OCI-LY3 (cell line): ENCODE results near the gene HEXD.

Source experiments
- H2AFZ ChIP-seq: fragments of 200-600, 300-600 bp; shearing (Covaris generic); 2 replicates; pipeline ENCODE4 v1.6.0; 2014; ENCODE audit warnings: antibody characterized with exemption, low read depth, low read length
- H3K27ac ChIP-seq: fragments of 200-600, 300-600 bp; sonication (generic); 2 replicates; pipeline ENCODE4 v1.5.1; 2014; ENCODE audit warnings: mild to moderate bottlenecking, low read length, moderate library complexity, mixed read lengths
- H3K27me3 ChIP-seq: fragments of 200-600, 300-600 bp; sonication (generic); 2 replicates; pipeline ENCODE4 v1.6.1; 2014; ENCODE audit warnings: low read depth, low read length, mixed read lengths
- H3K36me3 ChIP-seq: fragments of 200-600, 300-600 bp; sonication (generic); replicated peaks from 2 replicates; pipeline ENCODE3; 2014; ENCODE audit warnings: low read depth, low read length, mixed read lengths
- H3K4me1 ChIP-seq: fragments of 300-600, 200-600 bp; sonication (generic); 2 replicates; pipeline ENCODE4 v1.6.1; 2014; ENCODE audit warnings: low read length, mixed read lengths
- H3K4me2 ChIP-seq: fragments of 200-600, 300-600 bp; sonication (generic); 2 replicates; pipeline ENCODE4 v1.6.1; 2014; ENCODE audit warnings: low read length, mixed read lengths
- H3K4me3 ChIP-seq: fragments of 300-600, 200-600 bp; sonication (generic); 2 replicates; pipeline ENCODE4 v1.5.1; 2014; ENCODE audit warnings: antibody characterized with exemption, mild to moderate bottlenecking, low read length, moderate library complexity
- H3K79me2 ChIP-seq: fragments of 300-600, 200-600 bp; shearing (Covaris generic); 2 replicates; pipeline ENCODE4 v1.6.1; 2014; ENCODE audit warnings: mild to moderate bottlenecking, low read length, mixed read lengths
- H3K9ac ChIP-seq: fragments of 300-600, 200-600 bp; shearing (Covaris generic); 2 replicates; pipeline ENCODE4 v1.6.0; 2014; ENCODE audit warnings: mild to moderate bottlenecking, low read length, moderate library complexity
- H3K9me3 ChIP-seq: fragments of 200-600, 300-600 bp; shearing (Covaris generic); 2 replicates; pipeline ENCODE4 v1.6.1; 2014; ENCODE audit warnings: low read length, mixed read lengths; ENCODE audit not compliant: insufficient read depth
- H4K20me1 ChIP-seq: fragments of 200-600, 300-600 bp; sonication (generic); 2 replicates; pipeline ENCODE4 v1.6.1; 2016; ENCODE audit warnings: low read length, mixed read lengths; ENCODE audit not compliant: insufficient read depth
- CTCF ChIP-seq: fragments of 200-600, 300-600 bp; sonication (generic); IDR thresholded peaks from 2 replicates; pipeline ENCODE4 v1.5.1; 2014; ENCODE audit warnings: antibody characterized with exemption, low read length, low read depth
- EZH2phosphoT487 ChIP-seq: fragments of 200-600 bp; shearing (Covaris generic); IDR thresholded peaks from 2 replicates; pipeline ENCODE4 v1.6.1; 2018; ENCODE audit warnings: antibody characterized with exemption, mixed run types, low read depth

HEXD gene

DNA sequence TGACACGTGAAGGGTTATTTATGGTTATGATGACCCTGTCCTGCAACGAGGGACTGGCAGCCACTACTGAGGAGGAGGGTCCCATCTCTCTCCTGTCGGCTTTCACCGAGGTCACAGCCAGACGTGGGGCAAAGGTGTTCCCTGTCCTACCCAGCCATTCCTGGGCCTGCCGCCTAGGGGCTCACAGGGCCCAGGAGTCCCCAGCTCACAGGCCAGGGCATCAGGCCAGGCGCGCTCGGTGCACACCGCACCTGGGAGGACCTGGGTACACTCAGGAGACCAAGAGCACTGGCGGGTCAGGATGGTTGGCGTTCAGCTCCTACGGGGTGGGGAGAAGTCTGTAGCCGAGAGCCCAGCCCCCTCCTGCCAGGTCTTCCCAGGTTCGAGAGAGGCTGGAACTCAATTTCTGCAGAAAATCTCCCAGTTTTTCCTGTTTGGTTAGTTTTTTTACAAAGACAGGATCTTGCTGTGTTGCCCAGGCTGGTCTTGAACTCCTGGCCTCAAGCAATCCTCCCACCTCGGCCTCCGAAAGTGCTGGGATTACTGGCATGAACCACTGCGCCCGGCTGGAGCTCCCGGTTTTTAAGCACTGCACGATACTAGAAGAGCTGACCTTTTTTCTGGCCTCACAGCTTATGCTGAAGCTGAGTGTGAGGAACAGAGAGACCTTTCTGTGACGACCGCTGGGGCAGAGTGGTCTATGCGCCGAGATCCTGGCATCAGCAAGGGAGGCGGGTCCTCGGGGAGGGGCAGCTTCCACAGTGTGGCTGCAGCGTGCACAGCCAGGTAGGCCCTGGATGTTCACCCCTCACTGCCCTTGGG, 24.7 kb downstream of the HEXD start:
- no peak overlapping the region for H3K9ac ChIP-seq
- no peak for TF ChIP-seq EZH2phosphoT487
- TF ChIP-seq CTCF: no peak
- no peaks in the 10 kb centered on the region for H3K27me3 ChIP-seq
- no peak overlapping the region for H2AFZ ChIP-seq
- H4K20me1 ChIP-seq: peaks cover 44% of the 10 kb centered on the region
- peaks cover 25% of the 10 kb centered on the region for H3K79me2 ChIP-seq
- H3K27ac ChIP-seq: no peak overlapping the region
- no peaks in the 10 kb centered on the region for H3K9me3 ChIP-seq
- peaks cover 14% of the 10 kb centered on the region for H3K4me1 ChIP-seq
- no peak overlapping the region for H3K4me3 ChIP-seq
- peaks cover 50% of the 10 kb centered on the region for H3K36me3 ChIP-seq
- H3K4me2 ChIP-seq: no peak overlapping the region

DNA sequence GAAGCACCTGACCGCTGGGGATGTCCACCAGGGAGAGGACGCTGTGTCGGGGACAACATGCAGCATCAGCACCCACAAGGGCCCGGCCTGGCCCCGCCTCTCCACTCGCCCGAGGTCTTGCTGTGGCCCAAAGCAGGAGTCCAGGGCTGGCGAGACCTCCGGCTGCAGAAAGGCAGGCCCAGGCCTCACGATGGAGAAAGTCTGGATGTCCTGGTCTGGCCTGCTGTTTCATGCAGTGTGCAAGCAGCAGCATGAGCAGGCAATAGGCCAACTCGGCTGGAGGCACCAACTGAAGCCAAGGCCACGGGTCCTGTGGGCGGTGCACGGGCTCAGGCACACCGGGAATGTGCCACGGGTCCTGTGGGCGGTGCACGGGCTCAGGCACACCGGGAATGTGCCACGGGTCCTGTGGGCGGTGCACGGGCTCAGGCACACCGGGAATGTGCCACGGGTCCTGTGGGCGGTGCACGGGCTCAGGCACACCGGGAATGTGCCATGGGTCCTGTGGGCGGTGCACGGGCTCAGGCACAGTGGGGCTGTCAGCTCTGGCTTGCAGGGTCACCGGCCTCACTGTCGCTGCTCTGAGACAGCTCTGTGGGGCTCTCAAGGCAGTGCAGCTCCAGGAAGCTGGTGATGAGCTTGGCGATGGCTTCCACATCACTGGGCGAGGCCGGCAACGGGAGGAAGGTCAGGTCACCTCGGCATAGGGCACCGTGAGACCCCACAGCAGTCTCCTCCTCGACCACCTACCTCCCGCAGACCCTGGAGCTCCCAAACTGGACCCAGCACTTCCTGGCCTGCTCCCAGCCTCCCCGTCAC, 25.5 kb downstream of the HEXD start:
- H3K4me2 ChIP-seq: no peak overlapping the region
- H3K4me1 ChIP-seq: peaks cover 18% of the 10 kb centered on the region
- no peak overlapping the region for H3K4me3 ChIP-seq
- no peak overlapping the region for H3K9ac ChIP-seq
- no peaks in the 10 kb centered on the region for H3K27me3 ChIP-seq
- peaks cover 30% of the 10 kb centered on the region for H3K79me2 ChIP-seq
- no peak overlapping the region for H3K27ac ChIP-seq
- H4K20me1 ChIP-seq: peaks cover 47% of the 10 kb centered on the region
- H3K9me3 ChIP-seq: no peaks in the 10 kb centered on the region
- TF ChIP-seq EZH2phosphoT487: no peak
- no peak for TF ChIP-seq CTCF
- no peak overlapping the region for H2AFZ ChIP-seq
- H3K36me3 ChIP-seq: peaks cover 53% of the 10 kb centered on the region

DNA sequence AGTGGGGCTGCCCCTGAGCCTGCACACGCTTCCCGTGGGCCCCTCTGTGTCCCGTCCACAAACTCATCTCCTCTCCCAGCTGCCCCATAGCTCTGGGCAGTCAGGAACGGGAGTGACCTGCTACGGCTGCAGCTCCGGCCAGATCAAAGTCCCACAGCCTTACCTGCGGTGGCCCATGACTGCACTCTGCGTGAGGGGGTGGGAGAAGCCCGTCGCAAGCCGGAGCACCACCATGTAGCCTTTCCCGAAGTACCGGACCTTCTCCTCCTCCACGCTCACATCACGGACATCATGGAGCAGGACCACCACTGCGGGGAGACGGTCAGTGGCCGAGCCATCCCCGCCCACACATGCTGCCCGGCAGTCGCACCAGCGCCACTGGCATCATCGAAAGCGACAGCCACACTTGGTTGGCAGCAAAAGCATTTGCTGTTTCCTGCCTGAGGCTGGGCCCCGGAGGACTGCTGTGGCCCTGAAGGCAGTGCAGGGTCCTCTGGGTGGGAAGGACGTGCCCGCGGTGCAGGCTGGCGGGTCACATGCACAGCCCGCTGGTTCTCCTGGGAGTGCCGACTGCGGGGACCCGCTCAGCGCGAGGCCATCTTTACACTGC, 26.2 kb downstream of the HEXD start:
- Histone ChIP-seq H3K9ac (no peak overlapping the region), H3K79me2 (peaks cover 36% of the 10 kb centered on the region), H2AFZ (no peak overlapping the region), H3K27me3 (no peaks in the 10 kb centered on the region), H3K9me3 (no peaks in the 10 kb centered on the region), H3K27ac (no peak overlapping the region), H4K20me1 (peaks cover 47% of the 10 kb centered on the region), H3K4me3 (no peak overlapping the region), H3K36me3 (peaks cover 58% of the 10 kb centered on the region), H3K4me1 (peaks cover 25% of the 10 kb centered on the region), H3K4me2 (no peak overlapping the region)
- no peak for TF ChIP-seq CTCF
- TF ChIP-seq EZH2phosphoT487: no peak
